GM12878 (cell line): ENCODE results near the gene COQ6.

Experiments used
- IKZF2 ChIP-seq, 2 experiments: fragments of 450-650 bp; IDR thresholded peaks; 2 replicates each; pipeline ENCODE4 v1.6.1; 2017; ENCODE audit warnings: mild to moderate bottlenecking in 2 of 2, moderate library complexity in 2 of 2
- POLR2A ChIP-seq: IDR thresholded peaks from 2 replicates; pipeline ENCODE4 v1.6.1; 2011; ENCODE audit warnings: low read depth, mild to moderate bottlenecking, low read length
- RAD21 ChIP-seq: IDR thresholded peaks from 2 replicates; pipeline ENCODE4 v1.6.1; 2011; ENCODE audit warnings: mild to moderate bottlenecking, low read depth, low read length, moderate library complexity; ENCODE audit not compliant: insufficient read depth
- RAD51 ChIP-seq: fragments of 450-650 bp; IDR thresholded peaks from 2 replicates; pipeline ENCODE4 v1.6.1; 2016; ENCODE audit warnings: moderate library complexity, mild to moderate bottlenecking, inconsistent platforms
- REST ChIP-seq: IDR thresholded peaks from 2 replicates; pipeline ENCODE4 v1.6.1; 2012; ENCODE audit warnings: mild to moderate bottlenecking, low read depth, low read length
- RFX5 ChIP-seq: IDR thresholded peaks from 2 replicates; pipeline ENCODE4 v1.6.1; 2011; ENCODE audit warnings: low read depth, low read length, improper control_type of control experiment
- ZNF24 ChIP-seq: fragments of 450-650 bp; IDR thresholded peaks from 2 replicates; pipeline ENCODE4 v1.6.1; 2017; ENCODE audit warnings: antibody characterized with exemption, mild to moderate bottlenecking

- TF ChIP-seq ZNF24 (no peak), RFX5 (no peak), RAD51 (no peak), RAD21 (no peak), REST (no peak), IKZF2 (IDR thresholded peaks at IDR 0.05) (no peak), POLR2A (no peak)
These were observed 40.4 kb upstream of the COQ6 start for GRCh38 chr14:73909681-73910080.
